GOT3 (cell line): ENCODE data around the gene SH3BP4.
"Not testable (repeated sequence)": the region's sequence is repeated elsewhere in the genome, so short reads cannot be mapped to it uniquely, and the experiment has no call there.

Experiments
- DNase-seq: peaks from one replicate; lab custom pipeline; 2025; ENCODE audit warnings: mixed read lengths; lab: John Stamatoyannopoulos, UW

Gene SH3BP4

GRCh38 chr2:235017441-235017840 is 65.6 kb downstream of the SH3BP4 start:
- DNase-seq: no peak

GRCh38 chr2:235018838-235019237 is 67.0 kb downstream of the SH3BP4 start:
- DNase-seq: no peak

GRCh38 chr2:235020141-235020540 is 68.3 kb downstream of the SH3BP4 start:
- DNase-seq: not testable (repeated sequence)

- DNase-seq: no peak
Observed at GRCh38 chr2:235021752-235022151, 69.9 kb downstream of the SH3BP4 start.

GRCh38 chr2:235024191-235024860 is 72.5 kb downstream of the SH3BP4 start:
- no peak for DNase-seq

GRCh38 chr2:235024931-235025773 is 73.3 kb downstream of the SH3BP4 start:
- no peak for DNase-seq

- no peak for DNase-seq
Observed at GRCh38 chr2:235025800-235026536, 74.2 kb downstream of the SH3BP4 start.

GRCh38 chr2:235026649-235027557 is 75.1 kb downstream of the SH3BP4 start:
- no peak for DNase-seq

- no peak for DNase-seq
Observed at GRCh38 chr2:235027558-235028214, 75.9 kb downstream of the SH3BP4 start.

GRCh38 chr2:235028646-235029045 is 76.8 kb downstream of the SH3BP4 start:
- no peak for DNase-seq

GRCh38 chr2:235029054-235029453 is 77.2 kb downstream of the SH3BP4 start:
- no peak for DNase-seq

- no peak for DNase-seq
Observed at GRCh38 chr2:235030126-235030525, 78.3 kb downstream of the SH3BP4 start.

GRCh38 chr2:235030936-235031335 is 79.1 kb downstream of the SH3BP4 start:
- no peak for DNase-seq

GRCh38 chr2:235031686-235032373 is 80.0 kb downstream of the SH3BP4 start:
- no peak for DNase-seq

GRCh38 chr2:235032466-235032865 is 80.6 kb downstream of the SH3BP4 start:
- no peak for DNase-seq

- no peak for DNase-seq
Observed at GRCh38 chr2:235032949-235033348, 81.1 kb downstream of the SH3BP4 start.

GRCh38 chr2:235034265-235035118 is 82.7 kb downstream of the SH3BP4 start:
- DNase-seq: no peak

- DNase-seq: no peak
Observed at GRCh38 chr2:235037604-235038166, 85.9 kb downstream of the SH3BP4 start.
